Ishikawa (cell line): ENCODE data around the gene MYO19.

Source experiments
- CREB1 ChIP-seq: IDR thresholded peaks from 2 replicates; pipeline ENCODE4 v1.6.1; 2012; ENCODE audit warnings: low read depth
- EGR1 ChIP-seq: IDR thresholded peaks from 2 replicates; pipeline ENCODE4 v1.6.1; 2012
- MAX ChIP-seq: IDR thresholded peaks from 2 replicates; pipeline ENCODE4 v1.6.1; 2012

DNA sequence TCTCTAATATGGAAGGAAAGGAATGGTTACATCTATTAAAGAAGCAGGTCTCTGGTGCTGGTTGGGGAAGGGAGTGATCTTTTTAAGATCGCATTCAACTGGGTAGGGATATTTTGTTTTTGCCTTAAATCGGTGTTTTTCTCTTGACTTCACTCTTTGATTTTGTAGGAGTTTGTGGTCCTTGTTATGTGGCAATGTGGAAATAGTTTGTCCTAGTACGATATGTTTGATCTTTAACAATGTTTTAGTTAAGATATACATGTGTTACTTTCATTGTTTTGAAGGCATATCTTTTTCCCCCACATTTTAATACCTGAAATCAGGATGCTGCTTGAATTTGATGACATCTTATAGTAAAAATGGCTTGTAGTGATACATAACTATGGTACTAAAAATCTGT lies 18.8 kb upstream of the MYO19 start:
- no peak for TF ChIP-seq MAX
- no peak for TF ChIP-seq EGR1
- no peak for TF ChIP-seq CREB1
